HG03469 (cell line): ENCODE data around the gene SDE2.

Experiments
- ATAC-seq: cut with Tn5 transposase; IDR thresholded peaks from one replicate; pipeline ENCODE4 v1.9.1; 2021; ENCODE audit warnings: mild to moderate bottlenecking, moderate library complexity, moderate number of reproducible peaks; ENCODE audit not compliant: unreplicated experiment

Gene SDE2

DNA sequence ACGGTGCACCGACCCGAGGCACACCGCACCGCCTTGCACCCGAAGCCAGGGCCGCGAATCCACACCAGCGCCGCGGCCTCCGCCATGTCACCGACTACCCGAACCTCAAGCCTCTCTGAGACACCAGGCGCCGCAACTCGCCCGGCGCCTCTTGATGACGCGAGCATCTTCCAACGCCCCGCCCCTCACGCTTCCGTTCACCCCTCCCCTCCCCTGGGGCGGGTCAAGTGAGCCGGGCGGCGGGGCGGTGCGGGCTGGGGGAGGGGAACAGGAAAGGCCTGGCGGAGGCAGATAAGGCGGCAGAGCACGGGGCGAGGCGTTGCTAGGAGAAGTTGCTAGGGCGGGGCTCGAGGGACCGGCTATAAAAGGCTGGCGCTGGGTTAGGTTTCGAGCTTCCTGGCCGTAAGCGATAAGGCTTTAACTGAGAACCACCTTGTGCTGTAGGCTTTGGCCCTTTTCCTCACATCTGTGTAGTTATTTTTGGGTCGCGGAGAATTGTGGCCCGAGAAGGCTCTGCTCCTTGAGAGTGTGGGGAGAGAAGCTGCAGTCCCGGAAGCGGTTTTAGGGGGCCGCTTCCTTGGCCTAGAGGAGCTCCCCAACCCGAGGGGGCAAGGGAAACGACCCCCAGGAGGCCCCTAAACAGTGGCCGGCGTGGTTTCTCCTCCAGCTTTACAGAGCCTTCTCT lies at the start of gene SDE2:
Gene SDE2, minus strand, starts transcription at position 117 of the 685 bp plus-strand sequence. Its CDS starts 31 bp downstream, at position 86.
- ATAC-seq, result peak; percentile 70

DNA sequence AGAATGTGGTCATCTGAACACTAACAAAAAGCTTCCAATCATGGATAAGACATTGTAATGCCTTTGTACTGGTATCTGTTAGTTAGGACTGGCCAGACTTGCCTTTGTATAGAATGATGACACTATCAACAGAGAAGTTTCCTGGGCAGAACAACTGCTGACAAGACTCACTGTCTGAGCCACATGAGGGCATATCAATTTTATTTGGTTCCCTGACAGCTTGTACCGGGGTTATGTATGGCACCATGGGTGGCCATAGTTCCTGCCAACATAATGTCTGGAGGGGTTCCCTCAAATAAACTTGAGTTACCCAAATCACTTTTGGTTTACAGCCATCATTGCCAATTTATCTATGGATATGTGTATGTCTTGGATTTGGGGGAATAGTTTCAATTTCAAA lies 49.7 kb upstream of the SDE2 start:
- ATAC-seq, result no peak

DNA sequence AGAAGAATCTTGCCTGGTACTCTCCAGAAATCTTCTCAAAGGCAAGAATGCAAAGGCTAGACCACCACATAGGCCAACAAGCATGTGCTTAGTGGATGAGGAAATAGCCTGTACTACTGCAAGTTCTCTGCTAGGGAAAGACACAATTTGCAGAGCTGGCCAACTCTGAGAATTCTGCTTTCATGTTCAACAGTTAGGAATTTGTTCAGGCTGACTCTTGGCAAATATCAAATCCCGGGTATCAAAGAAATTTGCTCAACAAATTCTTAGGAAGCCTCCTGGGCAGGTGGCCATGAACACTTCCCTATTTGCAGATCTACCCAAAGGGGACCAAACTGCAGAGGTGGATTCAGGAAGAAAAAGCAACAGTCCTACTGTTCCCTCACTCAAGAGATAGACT lies 48.4 kb upstream of the SDE2 start:
- no peak for ATAC-seq

DNA sequence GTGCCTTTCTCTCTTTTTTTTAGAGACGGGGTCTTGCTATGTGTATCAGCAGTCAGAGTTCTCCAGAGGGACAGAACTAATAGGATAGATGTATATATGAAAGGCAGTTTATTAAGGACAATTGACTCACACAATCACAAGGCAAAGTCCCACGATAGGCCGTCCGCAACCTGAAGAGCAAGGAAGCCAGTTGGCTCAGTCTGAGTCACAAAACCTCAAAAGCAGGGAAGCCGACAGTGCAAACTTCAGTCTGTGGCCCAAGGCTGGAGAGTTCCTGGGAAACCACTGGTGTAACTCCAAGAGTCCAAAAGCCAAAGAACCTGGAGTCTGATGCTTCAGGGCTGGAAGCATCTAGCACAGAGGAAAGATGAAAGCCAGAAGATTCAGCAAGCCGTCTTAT lies 47.1 kb upstream of the SDE2 start:
- ATAC-seq, result no peak

DNA sequence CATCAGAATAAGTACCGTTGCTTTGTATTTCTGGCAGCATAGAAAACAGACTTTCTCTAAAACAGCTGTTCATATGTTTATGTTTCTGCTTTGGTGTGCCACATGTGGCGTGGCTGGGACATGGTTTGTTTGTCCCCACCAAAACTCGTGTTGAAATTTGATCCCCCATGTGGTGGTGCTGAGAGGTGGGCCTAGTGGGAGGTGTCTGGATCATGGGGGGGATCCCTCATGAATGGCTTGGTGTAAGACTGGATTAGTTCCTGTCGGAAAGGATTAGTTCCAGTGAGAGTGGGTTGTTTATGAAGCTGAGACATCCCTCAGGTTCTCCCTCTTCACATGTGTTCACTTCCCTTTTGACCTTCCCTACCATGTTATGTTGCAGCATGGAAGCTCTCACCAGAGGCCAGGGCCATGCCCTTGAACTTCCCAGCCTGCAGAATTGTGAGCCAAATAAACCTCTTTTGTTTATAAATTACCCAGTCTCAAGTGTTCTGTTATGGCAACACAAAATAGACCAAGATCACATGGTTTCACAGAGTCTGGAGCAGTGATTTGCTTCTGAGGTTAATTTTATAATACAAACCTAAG lies 45.5 kb upstream of the SDE2 start:
- no peak for ATAC-seq

DNA sequence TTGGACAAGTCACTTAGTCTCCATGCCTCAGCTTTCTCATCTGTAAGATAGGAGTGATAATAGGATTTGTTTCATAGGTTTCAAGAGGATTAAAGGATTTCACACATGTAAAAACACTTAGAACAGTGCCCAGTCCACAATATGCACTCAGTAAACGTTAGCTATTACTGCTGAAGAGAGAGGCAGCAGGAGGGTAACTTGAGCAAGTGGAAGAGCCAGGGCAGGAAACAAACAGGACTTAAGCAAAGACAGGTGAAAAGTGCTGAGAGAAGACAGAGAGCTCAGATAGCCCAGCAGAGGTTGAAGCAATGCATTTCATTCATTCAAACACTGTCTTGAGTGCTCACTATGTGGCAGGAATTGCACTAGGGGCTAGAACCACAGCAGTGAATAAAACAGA lies 42.3 kb upstream of the SDE2 start:
- ATAC-seq, result no peak

DNA sequence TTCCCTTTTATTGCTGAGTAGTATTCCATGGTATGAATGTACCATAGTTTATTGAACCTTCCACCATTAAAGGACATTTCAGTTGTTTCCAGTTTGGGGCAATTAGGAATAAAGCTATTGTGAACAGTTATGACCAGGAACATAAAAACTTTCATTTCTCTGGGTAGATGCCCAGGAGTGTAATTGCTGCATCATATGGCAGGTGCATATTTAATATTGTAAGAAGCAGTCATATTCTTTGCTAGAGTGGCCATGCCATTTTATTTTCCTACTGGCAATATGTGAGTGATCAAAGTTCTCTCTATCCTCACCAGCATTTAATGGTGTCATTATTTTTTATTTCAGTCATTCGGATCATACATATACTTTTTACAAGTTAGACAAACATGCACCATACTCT lies 39.5 kb upstream of the SDE2 start:
- ATAC-seq, result no peak

DNA sequence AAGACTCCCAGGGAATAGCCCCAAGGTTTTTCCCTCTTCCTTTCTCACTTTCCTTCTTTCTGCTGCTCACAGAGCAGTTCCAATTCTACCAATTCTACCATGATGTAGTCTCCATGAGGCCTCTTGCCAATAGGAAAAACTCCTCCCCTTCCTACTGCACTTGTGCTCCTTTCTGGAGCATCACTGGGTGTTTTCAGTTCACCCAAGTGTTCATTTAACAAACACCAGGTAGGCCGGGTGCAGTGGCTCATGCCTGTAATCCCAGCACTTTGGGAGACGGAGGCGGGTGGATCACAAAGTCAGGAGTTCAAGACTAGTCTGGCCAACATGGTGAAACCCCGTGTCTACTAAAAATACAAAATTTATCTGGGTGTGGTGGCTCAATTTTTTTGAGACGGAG lies 36.8 kb upstream of the SDE2 start:
- ATAC-seq, result no peak

DNA sequence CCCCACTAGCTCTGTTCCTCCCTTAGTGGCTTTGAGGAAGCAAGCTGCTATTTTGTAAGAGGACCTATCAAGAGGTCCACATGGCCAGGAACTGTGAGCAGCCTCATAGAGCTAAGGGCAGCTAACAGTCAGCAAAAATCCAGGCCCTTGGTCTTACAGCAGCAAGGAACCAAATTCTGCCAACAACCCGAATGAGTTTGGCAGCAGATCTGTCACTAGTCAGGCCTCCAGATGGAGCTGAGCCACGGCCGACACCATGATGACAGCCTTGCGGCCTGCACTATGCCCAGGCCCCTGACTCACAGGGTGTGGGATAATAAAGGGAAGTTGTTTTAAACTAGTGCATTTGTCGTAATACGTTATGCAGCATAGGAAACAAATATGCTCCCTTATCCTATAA lies 35.3 kb upstream of the SDE2 start:
- no peak for ATAC-seq

DNA sequence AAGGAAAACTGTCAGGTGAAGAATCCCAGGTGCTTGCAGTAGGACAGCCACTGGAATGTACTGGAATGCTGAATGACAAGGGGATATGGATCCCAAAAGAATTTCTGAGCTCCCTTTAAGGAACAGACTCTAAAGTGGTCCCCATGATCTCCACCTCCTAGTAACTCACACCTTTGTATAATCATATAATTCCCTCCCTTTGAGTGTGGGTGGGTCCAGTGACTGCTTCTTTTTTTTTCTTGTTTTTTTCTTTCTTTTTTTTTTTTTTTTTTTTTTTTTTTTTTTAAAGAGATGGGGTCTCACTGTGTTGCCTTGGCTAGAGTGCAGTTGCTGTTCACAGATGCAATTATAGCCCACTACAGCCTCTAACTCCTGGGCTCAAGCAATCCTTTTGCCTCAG lies 34.8 kb upstream of the SDE2 start:
- ATAC-seq, result no peak

DNA sequence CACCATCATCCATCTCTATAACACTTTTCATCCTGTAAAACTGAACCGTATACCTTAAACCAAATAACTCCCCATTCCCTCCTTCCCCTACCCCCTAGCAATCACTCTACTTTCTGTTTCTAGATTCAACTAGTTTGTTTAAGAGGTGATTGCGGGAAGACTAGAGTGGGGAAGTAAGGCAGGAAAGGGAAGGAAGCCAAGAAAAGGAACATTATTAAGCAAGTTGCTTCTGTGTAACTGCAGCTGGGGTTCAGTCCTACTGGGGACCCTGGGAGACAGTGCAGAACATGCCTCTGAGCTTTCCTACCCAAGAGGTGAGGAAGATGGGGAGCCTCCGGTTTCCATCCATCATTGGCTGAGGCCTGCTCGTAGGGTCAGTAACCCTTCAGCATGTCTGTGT lies 34.4 kb upstream of the SDE2 start:
- ATAC-seq, result no peak

DNA sequence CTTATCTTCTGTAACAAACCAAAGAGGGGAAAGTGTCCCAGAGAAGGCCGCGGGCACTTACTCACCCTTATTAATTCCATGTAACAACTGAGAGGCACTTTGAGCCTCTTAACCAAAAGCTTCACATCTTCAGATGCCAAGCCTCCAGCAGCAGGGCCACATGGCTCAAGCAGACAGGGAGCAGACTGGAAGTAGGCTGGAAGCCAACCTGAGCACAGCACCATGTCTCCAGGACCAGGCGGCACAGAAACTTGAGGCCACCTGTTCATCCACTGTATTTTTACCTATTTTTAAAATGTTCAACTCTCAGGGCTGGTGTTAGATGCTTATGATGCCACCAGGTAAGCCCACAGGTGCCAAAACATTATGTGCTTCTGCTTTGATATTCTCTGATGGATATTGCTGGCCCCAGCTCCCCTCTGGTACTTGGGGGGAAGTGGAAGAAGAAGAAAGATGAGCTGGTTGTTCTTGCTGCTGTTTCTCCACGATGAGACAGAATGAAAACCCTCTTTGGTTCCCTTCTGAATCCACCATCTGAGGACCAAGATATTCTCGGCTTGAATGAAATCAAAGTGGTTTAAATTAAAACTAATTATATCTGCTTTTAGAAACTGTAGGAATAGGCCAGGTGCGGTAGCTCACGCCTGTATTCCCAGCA lies 30.6 kb upstream of the SDE2 start:
- no peak for ATAC-seq

DNA sequence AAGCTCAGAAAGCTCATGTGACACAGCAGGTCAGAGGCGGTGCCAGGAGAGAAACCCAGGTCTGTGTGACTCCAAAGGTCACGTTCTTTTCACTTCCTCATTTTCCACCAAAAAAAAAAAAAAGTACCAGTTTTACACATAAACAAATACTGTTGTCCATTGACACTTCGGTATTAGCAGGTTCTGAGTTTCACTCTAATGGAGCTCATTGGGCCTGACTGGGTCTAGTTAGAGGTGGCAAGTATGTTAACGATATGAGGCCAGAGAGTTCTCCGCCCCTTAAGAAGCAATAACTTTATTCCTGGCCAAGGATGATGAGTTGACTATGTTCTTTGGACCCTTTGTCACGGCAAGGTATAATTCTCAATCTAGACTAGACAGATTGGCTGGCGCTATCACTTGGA lies 30.0 kb upstream of the SDE2 start:
- ATAC-seq, result peak; percentile 82

DNA sequence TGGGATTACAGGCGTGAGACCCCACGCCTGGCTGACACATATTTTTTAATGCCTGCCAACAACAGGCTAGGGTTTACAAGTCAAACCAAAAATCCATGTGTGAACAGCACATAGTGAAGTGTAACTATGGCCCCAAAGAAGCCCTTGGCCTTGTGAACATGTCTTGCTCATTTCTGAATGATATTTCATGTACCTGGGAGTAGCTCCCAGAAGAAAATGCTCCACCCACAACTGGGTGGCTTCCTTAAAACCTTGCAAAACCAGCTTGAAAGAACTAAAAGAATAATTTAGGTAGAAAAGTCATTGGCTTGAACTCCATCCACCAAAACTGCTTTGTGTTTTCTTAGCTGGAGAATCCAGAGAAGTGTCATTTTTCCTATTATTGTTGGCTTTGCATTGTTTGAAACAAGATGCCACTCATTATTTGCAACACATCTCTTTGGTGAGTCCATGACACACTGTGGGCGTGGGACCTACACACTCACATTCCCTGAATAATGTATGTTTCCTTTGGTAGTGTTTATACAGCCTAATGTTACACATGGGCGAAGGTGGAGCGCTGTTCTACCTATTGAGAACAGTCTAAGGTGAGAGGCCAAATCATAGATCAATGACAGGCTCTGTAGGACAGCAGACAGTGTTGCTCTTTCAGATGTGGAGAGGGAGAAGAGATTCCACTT lies 28.5 kb upstream of the SDE2 start:
- no peak for ATAC-seq

DNA sequence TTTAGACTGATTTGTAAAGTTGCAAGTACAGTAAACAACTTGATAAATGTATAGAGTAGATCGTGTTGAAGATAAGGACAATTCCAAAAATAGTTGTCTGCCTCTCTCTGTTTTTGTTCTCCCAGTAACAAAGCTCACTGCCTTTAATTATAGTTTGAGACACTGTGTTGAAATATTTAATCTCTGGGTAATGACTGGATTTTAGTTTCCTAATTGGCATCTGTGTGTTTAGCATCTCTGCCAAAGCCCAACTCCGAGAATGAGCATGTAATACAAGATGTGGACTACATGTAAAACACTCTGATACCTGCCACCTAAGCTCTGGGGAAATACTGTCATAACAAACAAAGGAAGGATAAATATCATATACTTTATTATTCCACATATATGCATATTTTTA lies 27.7 kb upstream of the SDE2 start:
- no peak for ATAC-seq

DNA sequence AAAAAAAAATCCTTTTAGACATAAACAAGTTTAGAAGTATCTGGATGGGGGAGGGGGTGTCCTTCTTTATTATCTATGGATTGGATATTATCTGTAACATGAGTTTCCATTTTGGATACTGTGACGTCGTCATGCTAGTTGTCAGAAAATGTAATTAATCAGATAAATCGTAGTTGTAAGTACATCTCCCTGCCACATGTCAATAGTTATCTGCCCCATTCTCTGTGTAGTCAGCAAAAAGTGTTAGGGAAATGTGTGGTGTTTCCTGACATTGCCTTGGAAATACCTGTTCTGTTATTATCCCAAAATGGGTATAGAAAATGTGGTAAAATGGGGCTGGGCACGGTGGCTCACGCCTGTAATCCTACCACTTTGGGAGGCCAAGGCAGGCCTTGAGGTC lies 24.6 kb upstream of the SDE2 start:
- no peak for ATAC-seq

DNA sequence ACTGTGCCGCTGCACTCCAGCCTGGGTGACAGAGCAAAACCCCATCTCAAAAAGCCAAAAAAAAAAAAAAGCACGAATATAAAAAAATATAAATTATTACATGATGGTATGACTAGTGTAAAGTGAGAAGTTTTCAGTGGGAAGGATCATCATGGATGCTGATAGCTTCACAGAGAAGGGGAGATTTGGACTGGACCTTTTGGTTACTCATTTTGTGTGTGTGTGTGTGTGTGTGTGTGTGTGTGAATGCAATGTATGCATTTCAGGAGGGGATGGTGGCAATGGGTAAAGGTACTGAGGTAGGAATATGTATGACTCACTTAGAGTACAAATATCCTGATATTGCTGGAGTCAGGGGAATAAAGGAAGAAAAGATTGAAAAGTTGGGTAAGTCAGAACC lies 22.7 kb upstream of the SDE2 start:
- no peak for ATAC-seq

DNA sequence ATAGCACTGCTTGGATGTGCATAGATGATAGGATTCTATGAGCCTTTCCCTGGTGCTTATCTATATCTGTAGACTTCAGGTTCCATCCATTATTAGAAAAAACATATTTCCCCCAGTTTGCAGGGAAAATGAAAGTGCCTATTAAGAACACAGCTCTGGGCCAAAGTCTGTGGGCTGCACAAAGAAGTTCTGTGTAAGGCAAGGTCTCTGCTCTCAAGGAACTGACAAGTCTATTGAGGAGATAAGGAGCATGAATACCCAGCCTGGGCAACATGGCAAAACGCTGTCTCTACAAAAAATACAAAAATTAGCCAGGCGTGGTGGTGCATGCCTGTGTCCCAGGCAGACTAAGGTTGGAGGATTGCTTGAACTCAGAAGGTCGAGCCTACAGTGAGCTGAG lies 22.3 kb upstream of the SDE2 start:
- no peak for ATAC-seq

DNA sequence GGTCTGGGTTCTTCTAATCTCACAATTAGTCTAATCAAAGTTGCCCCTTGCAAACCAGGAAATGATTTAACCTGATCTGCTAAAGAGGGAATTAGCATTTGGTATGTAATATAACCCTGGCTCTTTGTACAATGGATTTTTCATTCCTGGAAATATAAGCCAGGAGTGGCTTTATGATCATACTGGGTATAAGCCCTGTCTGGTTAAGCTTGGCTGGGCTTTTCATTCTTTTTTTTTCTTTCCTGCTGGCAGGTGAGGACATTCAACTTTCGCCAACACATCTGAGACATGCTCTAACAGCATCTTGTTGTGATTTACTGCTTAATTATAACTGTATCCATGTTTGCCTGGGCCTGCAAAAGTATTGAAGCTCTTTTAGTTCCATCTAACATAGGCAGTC lies 20.4 kb upstream of the SDE2 start:
- ATAC-seq, result no peak

DNA sequence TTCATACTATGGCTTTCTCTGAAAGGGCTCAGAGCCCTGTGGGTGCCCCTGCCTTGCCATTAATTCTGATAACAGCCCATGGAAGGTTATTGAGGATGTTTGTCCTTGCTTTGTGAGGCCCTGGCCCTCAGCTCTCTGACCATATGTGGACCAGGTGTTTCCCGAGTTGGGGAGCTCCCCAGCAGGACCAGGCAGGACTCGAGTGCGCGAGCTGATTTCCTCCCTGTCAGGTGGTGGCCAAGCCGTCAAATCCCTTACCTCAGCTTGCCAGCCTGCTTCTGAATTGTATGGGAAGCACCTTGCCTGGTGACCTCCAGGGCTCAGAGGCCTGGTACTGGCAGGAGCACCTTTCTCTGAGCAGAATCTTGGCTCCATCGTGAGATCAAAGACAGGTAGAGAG lies 17.9 kb upstream of the SDE2 start:
- no peak for ATAC-seq

DNA sequence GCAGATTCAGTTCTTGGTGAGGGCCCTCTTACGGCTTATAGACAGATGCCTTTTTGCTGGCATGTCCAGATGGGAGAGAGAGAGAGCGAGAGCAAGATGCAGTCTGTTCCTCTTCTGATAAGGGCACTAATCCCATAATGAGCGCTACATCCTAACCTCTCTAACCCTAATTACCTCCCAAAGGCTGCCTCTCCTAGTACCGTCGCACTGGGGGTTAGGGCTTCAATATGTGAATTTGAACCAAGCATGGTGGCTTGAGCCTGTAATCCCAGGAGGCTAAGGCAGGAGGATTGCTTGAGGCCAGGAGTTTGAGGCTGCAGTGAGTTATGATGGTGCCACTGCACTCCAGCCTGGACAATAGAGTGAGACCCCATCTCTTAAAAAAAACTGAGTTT lies 10.5 kb upstream of the SDE2 start:
- ATAC-seq, result no peak
